ENCODE data around the gene B4GALNT2.
"Not testable (repeated sequence)": the region's sequence is repeated elsewhere in the genome, so short reads cannot be mapped to it uniquely, and the experiment has no call there.

The B4GALNT2 gene

DNA sequence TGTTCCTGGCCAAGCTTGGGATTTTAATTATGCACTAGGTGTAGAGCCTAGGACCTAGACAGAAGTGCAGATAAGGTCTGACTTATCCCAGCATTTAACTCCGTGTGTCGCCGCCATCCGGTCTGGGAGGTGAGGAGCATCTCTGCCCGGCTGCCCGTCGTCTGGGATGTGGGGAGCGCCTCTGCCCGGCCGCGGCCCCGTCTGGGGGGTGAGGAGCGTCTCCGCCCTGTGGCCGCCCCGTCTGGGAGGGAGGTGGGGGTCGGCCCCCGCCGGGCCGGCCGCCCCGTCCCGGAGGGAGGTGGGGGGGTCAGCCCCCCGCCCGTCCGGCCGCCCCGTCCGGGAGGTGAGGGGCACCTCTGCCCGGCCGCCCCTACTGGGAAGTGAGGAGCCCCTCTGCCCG, 7.1 kb upstream of the B4GALNT2 start:
- Histone ChIP-seq H3K9ac (ENCODE audit: low read depth, low read length) (no peak overlapping the region), H2AFZ (ENCODE audit: low read depth, low read length) (no peak overlapping the region), H3K27ac (ENCODE audit: low read length) (no peak overlapping the region), H3K27me3 (ENCODE audit: insufficient read depth, low read length, poor library complexity) (peaks cover 9% of the 10 kb centered on the region), H3K4me2 (ENCODE audit: insufficient read depth, low read length) (no peak overlapping the region), H3K4me1 (ENCODE audit: insufficient read depth, low read length) (no peaks in the 10 kb centered on the region), H3K4me3 (ENCODE audit: low read depth in 1 of 2, low read length in 2 of 2) (no peak overlapping the region), H3K9me3 (ENCODE audit: insufficient read depth, low read length, severe bottlenecking) (no peaks in the 10 kb centered on the region), H4K20me1 (ENCODE audit: insufficient read depth, low read length) (no peaks in the 10 kb centered on the region), H3K36me3 (ENCODE audit: insufficient read depth, low read length) (no peaks in the 10 kb centered on the region), H3K79me2 (ENCODE audit: insufficient read depth, low read length) (no peaks in the 10 kb centered on the region)
- no peak for TF ChIP-seq EZH2 (IDR thresholded peaks at IDR 0.05; ENCODE audit: borderline replicate concordance, low read depth, low read length, severe bottlenecking)
- TF ChIP-seq, protein P1, sequence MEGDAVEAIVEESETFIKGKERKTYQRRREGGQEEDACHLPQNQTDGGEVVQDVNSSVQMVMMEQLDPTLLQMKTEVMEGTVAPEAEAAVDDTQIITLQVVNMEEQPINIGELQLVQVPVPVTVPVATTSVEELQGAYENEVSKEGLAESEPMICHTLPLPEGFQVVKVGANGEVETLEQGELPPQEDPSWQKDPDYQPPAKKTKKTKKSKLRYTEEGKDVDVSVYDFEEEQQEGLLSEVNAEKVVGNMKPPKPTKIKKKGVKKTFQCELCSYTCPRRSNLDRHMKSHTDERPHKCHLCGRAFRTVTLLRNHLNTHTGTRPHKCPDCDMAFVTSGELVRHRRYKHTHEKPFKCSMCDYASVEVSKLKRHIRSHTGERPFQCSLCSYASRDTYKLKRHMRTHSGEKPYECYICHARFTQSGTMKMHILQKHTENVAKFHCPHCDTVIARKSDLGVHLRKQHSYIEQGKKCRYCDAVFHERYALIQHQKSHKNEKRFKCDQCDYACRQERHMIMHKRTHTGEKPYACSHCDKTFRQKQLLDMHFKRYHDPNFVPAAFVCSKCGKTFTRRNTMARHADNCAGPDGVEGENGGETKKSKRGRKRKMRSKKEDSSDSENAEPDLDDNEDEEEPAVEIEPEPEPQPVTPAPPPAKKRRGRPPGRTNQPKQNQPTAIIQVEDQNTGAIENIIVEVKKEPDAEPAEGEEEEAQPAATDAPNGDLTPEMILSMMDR (IDR thresholded peaks at IDR 0.05; ENCODE audit: borderline replicate concordance, extremely low read depth, low read length, poor library complexity, severe bottlenecking), result no peak
- DNase-seq (no peak), ATAC-seq (ENCODE audit: insufficient read depth, low read depth) (no peak)

DNA sequence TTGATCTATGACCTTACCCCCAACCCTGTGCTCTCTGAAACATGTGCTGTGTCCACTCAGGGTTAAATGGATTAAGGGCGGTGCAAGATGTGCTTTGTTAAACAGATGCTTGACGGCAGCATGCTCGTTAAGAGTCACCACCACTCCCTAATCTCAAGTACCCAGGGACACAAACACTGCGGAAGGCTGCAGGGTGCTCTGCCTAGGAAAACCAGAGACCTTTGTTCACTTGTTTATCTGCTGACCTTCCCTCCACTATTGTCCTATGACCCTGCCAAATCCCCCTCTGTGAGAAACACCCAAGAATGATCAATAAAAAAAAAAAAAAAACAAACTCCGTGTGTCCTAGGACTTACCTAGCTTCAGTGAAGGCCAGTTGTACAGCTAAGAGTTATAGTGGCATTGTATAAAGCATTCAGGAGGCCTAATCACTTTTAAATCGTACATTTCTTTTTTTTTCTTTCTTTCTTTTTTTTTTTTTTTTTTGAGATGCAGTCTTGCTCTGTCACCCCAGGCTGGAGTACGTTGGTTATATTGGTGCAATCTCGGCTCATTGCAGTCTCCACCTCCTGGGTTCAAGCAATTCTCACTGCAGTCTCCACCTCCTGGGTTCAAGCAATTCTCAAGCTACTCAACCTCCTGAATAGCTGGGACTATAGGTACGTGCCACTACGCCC, 6.2 kb upstream of the B4GALNT2 start:
- H2AFZ ChIP-seq (ENCODE audit: low read depth, low read length), result not testable (repeated sequence)

DNA sequence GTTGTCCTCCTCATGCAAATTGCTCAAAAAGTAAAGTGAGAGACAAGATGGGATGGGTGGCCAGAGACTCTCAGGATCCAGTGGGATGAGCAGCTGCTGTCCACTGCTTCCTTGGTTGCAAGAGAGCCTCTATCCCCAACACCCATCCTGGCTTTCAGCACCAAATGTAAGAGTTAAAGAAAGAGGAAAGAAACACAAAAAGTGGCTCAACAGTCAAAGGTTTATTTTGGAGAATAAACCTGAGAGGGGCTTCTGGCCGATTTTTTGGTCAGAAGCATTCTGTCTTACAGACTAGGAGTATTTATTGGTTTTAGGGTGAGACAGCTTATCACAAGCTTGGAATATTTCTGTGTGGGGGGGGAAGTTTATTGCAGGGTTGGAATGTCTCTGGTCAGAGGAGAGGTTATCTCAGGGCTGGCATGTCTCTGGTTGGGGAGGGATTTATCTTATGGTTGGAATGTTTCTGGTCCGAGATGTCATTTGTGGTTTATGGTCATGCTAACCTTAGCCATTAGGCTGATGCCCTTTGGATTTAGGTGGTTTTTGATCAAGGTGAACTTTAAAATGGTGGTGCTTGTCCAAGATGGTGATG, 3.1 kb upstream of the B4GALNT2 start:
- H3K9me3 ChIP-seq (ENCODE audit: insufficient read depth, low read length, severe bottlenecking); H3K36me3 ChIP-seq (ENCODE audit: insufficient read depth, low read length); H4K20me1 ChIP-seq (ENCODE audit: insufficient read depth, low read length); H3K4me3 ChIP-seq (ENCODE audit: low read depth in 1 of 2, low read length in 2 of 2); ATAC-seq (ENCODE audit: insufficient read depth, low read depth); H3K4me1 ChIP-seq (ENCODE audit: insufficient read depth, low read length); H3K79me2 ChIP-seq (ENCODE audit: insufficient read depth, low read length); DNase-seq; H3K9ac ChIP-seq (ENCODE audit: low read depth, low read length); H3K4me2 ChIP-seq (ENCODE audit: insufficient read depth, low read length); H2AFZ ChIP-seq (ENCODE audit: low read depth, low read length); H3K27me3 ChIP-seq (ENCODE audit: insufficient read depth, low read length, poor library complexity); H3K27ac ChIP-seq (ENCODE audit: low read length): not testable (repeated sequence)

More for the DNA sequence above, 6.2 kb upstream of the B4GALNT2 start:
- H3K4me1 ChIP-seq (ENCODE audit: insufficient read depth, low read length); H3K9ac ChIP-seq (ENCODE audit: low read depth, low read length); H4K20me1 ChIP-seq (ENCODE audit: insufficient read depth, low read length); H3K27me3 ChIP-seq (ENCODE audit: insufficient read depth, low read length, poor library complexity); H3K4me2 ChIP-seq (ENCODE audit: insufficient read depth, low read length); H3K27ac ChIP-seq (ENCODE audit: low read length); H3K36me3 ChIP-seq (ENCODE audit: insufficient read depth, low read length); H3K79me2 ChIP-seq (ENCODE audit: insufficient read depth, low read length); ATAC-seq (ENCODE audit: insufficient read depth, low read depth); H3K9me3 ChIP-seq (ENCODE audit: insufficient read depth, low read length, severe bottlenecking); DNase-seq; H3K4me3 ChIP-seq (ENCODE audit: low read depth in 1 of 2, low read length in 2 of 2): not testable (repeated sequence)

DNA sequence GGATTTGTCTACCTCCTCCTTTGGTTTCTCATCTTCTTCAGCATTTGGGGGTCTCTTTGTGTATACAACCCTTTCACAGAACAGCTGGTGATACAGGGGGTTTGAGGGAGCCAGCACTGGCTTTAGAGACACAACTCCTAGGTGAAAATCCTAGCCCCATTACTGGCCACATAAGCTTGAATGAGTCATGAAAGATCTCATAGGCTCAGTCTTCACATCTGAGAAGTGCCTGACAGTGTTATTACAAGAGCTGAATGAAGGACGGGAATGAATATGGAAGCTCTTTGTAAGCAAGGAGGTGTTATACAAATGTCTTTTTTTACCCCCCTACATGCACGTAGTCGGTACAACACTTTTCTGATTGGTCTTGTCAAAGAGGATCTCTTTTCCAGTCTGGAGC, 1.7 kb upstream of the B4GALNT2 start:
- Histone ChIP-seq H3K9ac (ENCODE audit: low read depth, low read length) (no peak overlapping the region), H3K27ac (ENCODE audit: low read length) (no peak overlapping the region), H3K4me2 (ENCODE audit: insufficient read depth, low read length) (no peak overlapping the region), H3K27me3 (ENCODE audit: insufficient read depth, low read length, poor library complexity) (peaks cover 9% of the 10 kb centered on the region), H3K79me2 (ENCODE audit: insufficient read depth, low read length) (no peaks in the 10 kb centered on the region), H3K9me3 (ENCODE audit: insufficient read depth, low read length, severe bottlenecking) (no peaks in the 10 kb centered on the region), H3K36me3 (ENCODE audit: insufficient read depth, low read length) (no peaks in the 10 kb centered on the region), H3K4me3 (ENCODE audit: low read depth in 1 of 2, low read length in 2 of 2) (no peak overlapping the region), H4K20me1 (ENCODE audit: insufficient read depth, low read length) (no peaks in the 10 kb centered on the region), H3K4me1 (ENCODE audit: insufficient read depth, low read length) (no peaks in the 10 kb centered on the region), H2AFZ (ENCODE audit: low read depth, low read length) (no peak overlapping the region)
- no peak for DNase-seq
- ATAC-seq (ENCODE audit: insufficient read depth, low read depth), result no peak
- TF ChIP-seq EZH2 (IDR thresholded peaks at IDR 0.05; ENCODE audit: borderline replicate concordance, low read depth, low read length, severe bottlenecking), result no peak
- TF ChIP-seq, protein P1 (IDR thresholded peaks at IDR 0.05; ENCODE audit: borderline replicate concordance, extremely low read depth, low read length, poor library complexity, severe bottlenecking), result no peak

Measured in DND-41 (cell line).